IPS-18a (cell line): ENCODE measurements around the gene PAQR8.

Source experiments
- H3K27ac ChIP-seq: one replicate; pipeline ENCODE4 v1.5.1; 2013; ENCODE audit warnings: low read length
- H3K27me3 ChIP-seq: one replicate; pipeline ENCODE4 v1.6.1; 2013; ENCODE audit warnings: mild to moderate bottlenecking, low read length; ENCODE audit not compliant: control insufficient read depth, insufficient read depth
- H3K36me3 ChIP-seq: one replicate; pipeline ENCODE4 v1.6.1; 2013; ENCODE audit warnings: low read depth, low read length; ENCODE audit not compliant: control insufficient read depth
- H3K4me1 ChIP-seq: one replicate; pipeline ENCODE4 v1.6.1; 2013; ENCODE audit warnings: low read depth, low read length; ENCODE audit not compliant: control insufficient read depth
- H3K4me3 ChIP-seq: one replicate; pipeline ENCODE4 v1.5.1; 2013; ENCODE audit warnings: low read length
- H3K9ac ChIP-seq: one replicate; pipeline ENCODE4 v1.6.1; 2013; ENCODE audit warnings: mild to moderate bottlenecking, low read length, moderate library complexity
- H3K9me3 ChIP-seq: one replicate; pipeline ENCODE4 v1.6.1; 2013; ENCODE audit warnings: low read depth, low read length; ENCODE audit not compliant: control insufficient read depth

PAQR8 gene

DNA sequence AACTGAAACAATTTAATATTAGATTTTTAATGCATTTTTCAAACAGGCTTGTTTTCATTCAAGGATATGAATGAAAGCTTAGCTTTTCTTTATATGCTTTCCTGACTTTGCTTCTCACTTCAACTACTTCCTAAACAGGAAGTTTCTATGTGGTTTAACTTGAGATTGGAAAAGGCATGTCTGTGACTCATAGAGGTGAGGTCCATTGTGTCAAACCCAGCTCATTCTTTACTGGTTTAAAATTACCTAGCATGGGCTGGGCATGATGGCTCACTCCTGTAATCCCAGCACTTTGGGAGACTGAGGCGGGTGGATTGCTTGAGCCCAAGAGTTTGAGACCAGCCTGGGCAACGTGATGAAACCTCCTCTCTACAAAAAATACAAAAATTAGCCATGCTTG is 92.6 kb downstream of the PAQR8 start:
- Histone ChIP-seq H3K4me1 (peaks cover 6% of the 10 kb centered on the region), H3K9me3 (peaks cover 5% of the 10 kb centered on the region), H3K27ac (no peak overlapping the region), H3K36me3 (no peaks in the 10 kb centered on the region), H3K4me3 (no peak overlapping the region), H3K9ac (no peak overlapping the region), H3K27me3 (no peaks in the 10 kb centered on the region)

DNA sequence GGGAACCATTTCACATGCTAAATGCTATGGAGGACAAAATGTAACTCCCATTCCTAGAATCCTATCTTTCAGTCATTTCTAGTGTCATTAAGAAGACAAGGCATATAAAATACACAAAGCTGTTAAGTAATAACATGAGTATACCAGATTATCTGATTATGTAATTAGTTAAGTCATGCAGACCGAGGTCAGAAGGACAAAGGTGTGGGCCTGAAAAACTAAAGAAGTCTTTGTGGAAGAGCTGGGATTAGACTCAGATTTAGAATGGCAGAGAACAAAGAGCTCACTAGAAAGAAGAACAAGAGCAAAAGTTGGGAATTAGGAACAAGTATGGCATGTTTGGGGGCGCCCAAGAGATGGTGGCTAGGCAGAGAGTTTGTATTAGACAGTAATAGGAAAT is 95.1 kb downstream of the PAQR8 start:
- H3K36me3 ChIP-seq, result no peaks in the 10 kb centered on the region

More for the DNA sequence above, 95.1 kb downstream of the PAQR8 start:
- Histone ChIP-seq H3K27ac (no peak overlapping the region), H3K9ac (no peak overlapping the region), H3K4me1 (peaks cover 6% of the 10 kb centered on the region), H3K9me3 (no peaks in the 10 kb centered on the region), H3K4me3 (no peak overlapping the region), H3K27me3 (no peaks in the 10 kb centered on the region)
